K562 (cell line): ENCODE measurements around the gene SIRPG. TPM values are rescaled to one million over a fixed set of nuclear protein-coding genes. Genes with fewer than 3 reads are reported as not detected.
A peak's percentile ranks its signal among the peaks of the same experiment; 100 is the strongest.

Experiments
- ATAC-seq: fragments of 200-7000 bp; cut with Tn5 transposase; 3 replicates; pipeline ENCODE4 v1.9.1; 2020; ENCODE audit warnings: moderate library complexity
- BruUV-seq: library from RNA; stranded (reverse); fragments of 400-500 nt; replicated peaks from 2 replicates; lab custom pipeline; 2021; lab: Mats Ljungman, UMichigan
- CTCF ChIA-PET: fragments of 300-600 bp; formaldehyde crosslinking; extraction: SDS; loops from one replicate; lab custom pipeline; 2021; ENCODE audit warnings: low intra/inter-chr PET ratio; lab: Yijun Ruan, JAX
- POLR2A ChIA-PET: fragments of 300-600, 350-650 bp; sonication (Branson Sonifier 250); formaldehyde crosslinking; extraction: SDS; loops from one replicate; lab custom pipeline; 2021; ENCODE audit warnings: antibody characterized with exemption, inconsistent platforms; lab: Yijun Ruan, JAX
- DNase-seq, 4 experiments: peaks; one replicate each; pipeline versions ENCODE4 v3.0.0 to v3.0.0-alpha.2; 2011 to 2018; ENCODE audit warnings: low spot score in 3 of 4, mixed read lengths in 3 of 4; ENCODE audit errors: extremely low read depth in 1 of 4
- FAIRE-seq: peaks from 2 replicates; lab custom pipeline; 2011; peaks lifted over from hg19 to GRCh38; lab: Jason Lieb, UNC
- H2AFZ ChIP-seq: 2 replicates; pipeline ENCODE4 v1.6.0; 2011; ENCODE audit warnings: low read depth, low read length, control low read depth, inconsistent platforms
- H3K27ac ChIP-seq: fragments of 200-600 bp; 3 replicates; pipeline ENCODE4 v1.8.0; 2011; ENCODE audit warnings: low read depth, mild to moderate bottlenecking, control low read depth, inconsistent platforms, low read length, moderate library complexity, mixed read lengths; ENCODE audit errors: extremely low read depth
- H3K27me3 ChIP-seq, 2 experiments: fragments of 300-600 bp in 1 of 2; 2 replicates in 1 of 2; 3 replicates in 1 of 2; pipeline versions ENCODE4 v1.6.0 to v1.8.0; 2011; ENCODE audit warnings: inconsistent platforms in 2 of 2, low read length in 2 of 2, mild to moderate bottlenecking in 1 of 2, mixed read lengths in 1 of 2, moderate library complexity in 1 of 2; ENCODE audit not compliant: control insufficient read depth in 2 of 2, insufficient read depth in 2 of 2
- H3K36me3 ChIP-seq: fragments of 300-600 bp; 3 replicates; pipeline ENCODE4 v1.8.0; 2011; ENCODE audit warnings: mild to moderate bottlenecking, low read length, inconsistent platforms; ENCODE audit not compliant: control insufficient read depth, insufficient read depth
- H3K4me1 ChIP-seq, 2 experiments: fragments of 200-600 bp in 1 of 2; replicated peaks in 1 of 2; 2 replicates in 1 of 2; 3 replicates in 1 of 2; pipeline versions ENCODE4 v1.5.1 to v1.8.0; 2011; ENCODE audit warnings: inconsistent platforms in 2 of 2, low read length in 2 of 2, mild to moderate bottlenecking in 1 of 2, mixed read lengths in 1 of 2, moderate library complexity in 1 of 2; ENCODE audit not compliant: control insufficient read depth in 2 of 2, insufficient read depth in 2 of 2
- H3K4me2 ChIP-seq: 2 replicates; pipeline ENCODE4 v1.6.1; 2011; ENCODE audit warnings: low read length, control low read depth, inconsistent platforms, mixed read lengths; ENCODE audit not compliant: insufficient read depth
- H3K4me3 ChIP-seq: fragments of 200-600 bp; sonication (generic), shearing (Covaris generic); 2 replicates; pipeline ENCODE4 v1.5.1; 2016; ENCODE audit warnings: control low read depth, inconsistent platforms
- H3K79me2 ChIP-seq: fragments of 200-600 bp; 3 replicates; pipeline ENCODE4 v1.8.0; 2011; ENCODE audit warnings: low read length, inconsistent platforms; ENCODE audit not compliant: control insufficient read depth, insufficient read depth
- H3K9ac ChIP-seq, 2 experiments: 2 replicates each; pipeline versions ENCODE4 v1.6.0 to v1.6.1; 2011; ENCODE audit warnings: low read depth in 2 of 2, low read length in 2 of 2, control low read depth in 1 of 2, inconsistent platforms in 1 of 2, mild to moderate bottlenecking in 1 of 2, mixed read lengths in 1 of 2; ENCODE audit not compliant: insufficient read depth in 1 of 2
- H3K9me1 ChIP-seq: one replicate; pipeline ENCODE4 v1.6.0; 2011; ENCODE audit warnings: inconsistent platforms, mild to moderate bottlenecking, low read length, moderate library complexity; ENCODE audit not compliant: control insufficient read depth, insufficient read depth
- H3K9me3 ChIP-seq: replicated peaks from 2 replicates; pipeline ENCODE4 v1.5.1; 2011; ENCODE audit warnings: low read depth, low read length, inconsistent platforms; ENCODE audit not compliant: control insufficient read depth, insufficient read depth
- H4K20me1 ChIP-seq: replicated peaks from 2 replicates; pipeline ENCODE4 v1.6.1; 2011; ENCODE audit warnings: low read length, inconsistent platforms, mixed read lengths; ENCODE audit not compliant: control insufficient read depth, insufficient read depth
- E2F3 ChIP-seq: fragments of 250-450 bp; sonication (Bioruptor Pico); IDR thresholded peaks from 2 replicates; pipeline ENCODE4 v1.4.0; 2020; ENCODE audit warnings: mild to moderate bottlenecking
- FOXM1 ChIP-seq, 2 experiments: fragments of 450-650 bp in 1 of 2; sonication (generic) in 1 of 2; formaldehyde crosslinking in 1 of 2; IDR thresholded peaks; 2 replicates each; pipeline versions ENCODE4 v1.6.1 to v1.9.0; 2017 to 2022; ENCODE audit warnings: low read depth in 2 of 2, mild to moderate bottlenecking in 2 of 2, missing genetic modification reagents in 1 of 2, moderate library complexity in 1 of 2
- KAT2B ChIP-seq: IDR thresholded peaks from one replicate; pipeline ENCODE4 v1.6.1; 2012; ENCODE audit warnings: low read depth, mild to moderate bottlenecking, control low read depth, inconsistent platforms, low read length, moderate library complexity
- KLF10 ChIP-seq: fragments of 250-450 bp; sonication (Bioruptor Pico); IDR thresholded peaks from 2 replicates; pipeline ENCODE4 v1.6.1; 2021; ENCODE audit warnings: matching md5 sums
- NFYB ChIP-seq: IDR thresholded peaks from 2 replicates; pipeline ENCODE4 v1.6.1; 2011; ENCODE audit warnings: mild to moderate bottlenecking, moderate library complexity; ENCODE audit not compliant: insufficient read length; ENCODE audit errors: extremely low read depth
- PYGO2 ChIP-seq: fragments of 450-650 bp; IDR thresholded peaks from 2 replicates; pipeline ENCODE4 v1.6.1; 2016; ENCODE audit warnings: mild to moderate bottlenecking, missing genetic modification characterization, moderate library complexity, missing compliant biosample characterization
- SP2 ChIP-seq: IDR thresholded peaks from 2 replicates; pipeline ENCODE4 v1.6.1; 2011; ENCODE audit warnings: mild to moderate bottlenecking, low read depth, low read length, moderate library complexity; ENCODE audit not compliant: poor library complexity, severe bottlenecking; ENCODE audit errors: extremely low read depth
- TAF15 ChIP-seq: fragments of 200-400 bp; formaldehyde crosslinking; IDR thresholded peaks from 2 replicates; pipeline ENCODE4 v1.6.1; 2017; ENCODE audit warnings: mild to moderate bottlenecking, low read depth, low read length, moderate library complexity
- ZNF75A ChIP-seq: fragments of 450-650 bp; formaldehyde crosslinking; IDR thresholded peaks from 2 replicates; pipeline ENCODE4 v1.4.0; 2020; ENCODE audit warnings: mild to moderate bottlenecking
- in situ Hi-C: fragments of 300-500 bp; cut with MboI; formaldehyde crosslinking; loops from 4 replicates; pipeline ENCODE4 v1.15.0; 2018; ENCODE audit warnings: inconsistent platforms, mixed read lengths
- intact Hi-C: fragments of 100-400 bp; cut with micrococcal nuclease; formaldehyde crosslinking; loops from 2 replicates; pipeline ENCODE4 v1.14.2; 2022
- polyA plus RNA-seq, 8 experiments: library from polyadenylated mRNA; depleted of rRNA in 4 of 8; stranded (reverse) in 5 of 8; unstranded in 3 of 8; fragments of >200 nt; fragmentation: Nextera tagmentation in 2 of 8; fragmentation: Illumina TruSeq in 1 of 8; extraction: Ambion mirVana in 2 of 8; extraction: Trizol in 1 of 8; gene quantifications; 2 replicates each; pipeline versions ENCODE4 v1.2.1 to v1.2.3, GENCODE V29; 2011 to 2014; ENCODE audit warnings: inconsistent platforms in 1 of 8, missing spikeins in 1 of 8
- total RNA-seq, 7 experiments: library from RNA; depleted of rRNA in 6 of 7; stranded (reverse); fragments of >200 nt in 6 of 7; fragmentation: Illumina TruSeq in 2 of 7; extraction: Trizol in 2 of 7; gene quantifications; 2 replicates each; pipeline versions ENCODE4 v1.2.1 to v1.2.3, GENCODE V29; 2011 to 2021; ENCODE audit warnings: low replicate concordance in 1 of 7
- TF ChIP-seq, protein P1 (sequence below): sonication (generic); formaldehyde crosslinking; IDR thresholded peaks from 2 replicates; pipeline ENCODE4 v1.8.0; 2022; ENCODE audit warnings: mild to moderate bottlenecking, missing genetic modification reagents
- TF ChIP-seq, protein P2 (sequence below): fragments of 250-450 bp; sonication (Bioruptor Pico); IDR thresholded peaks from 2 replicates; pipeline ENCODE4 v1.4.0; 2020; ENCODE audit warnings: mild to moderate bottlenecking, moderate library complexity
- TF ChIP-seq, protein P3 (sequence below), 2 experiments: fragments of 250-450 bp in 1 of 2; fragments of 450-650 bp in 1 of 2; sonication (Bioruptor Pico) in 1 of 2; IDR thresholded peaks; 2 replicates each; pipeline versions ENCODE4 v1.6.1 to v1.8.0; 2016 to 2021; ENCODE audit warnings: mild to moderate bottlenecking in 2 of 2, moderate library complexity in 2 of 2, missing compliant biosample characterization in 1 of 2, missing genetic modification characterization in 1 of 2
- TF ChIP-seq, protein P4 (sequence below): fragments of 250-450 bp; sonication (Bioruptor Pico); IDR thresholded peaks from 2 replicates; pipeline ENCODE4 v1.8.0; 2022; ENCODE audit warnings: moderate library complexity, mild to moderate bottlenecking, inconsistent platforms

The SIRPG gene
- total and polyA plus RNA-seq, 9 of the 15 experiments (the other 6 are each of a cell fraction or from before 2014, with no cell fraction given) = not detected

DNA sequence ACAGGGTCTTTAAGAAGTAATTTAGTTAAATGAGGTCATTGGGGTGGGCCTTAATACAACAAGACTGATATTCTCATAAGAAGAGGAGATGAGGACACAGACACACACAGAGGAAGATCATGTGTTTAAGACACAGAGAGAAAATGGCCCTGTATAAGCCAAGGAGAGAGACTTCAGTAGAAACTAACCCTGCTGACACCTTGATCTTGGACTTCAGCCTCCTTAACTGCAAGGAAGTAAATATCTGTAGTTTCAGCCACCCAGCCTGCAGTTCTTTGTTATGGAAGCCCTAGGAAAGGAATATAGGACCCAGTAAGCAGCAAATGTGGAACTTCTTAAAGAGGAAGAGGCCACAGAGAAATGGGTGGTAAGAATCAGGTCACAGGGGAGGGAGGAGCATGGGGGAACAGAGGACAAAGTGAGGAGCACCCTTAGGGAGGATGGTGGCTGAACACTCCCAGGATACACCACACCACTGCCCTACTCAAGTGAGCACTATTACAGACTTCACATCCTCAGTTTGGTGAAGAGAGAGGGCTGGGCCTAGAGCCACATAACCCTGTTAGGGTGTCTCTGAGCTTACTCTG is 38.5 kb downstream of the SIRPG start (continued):
- TF ChIP-seq, protein P1, sequence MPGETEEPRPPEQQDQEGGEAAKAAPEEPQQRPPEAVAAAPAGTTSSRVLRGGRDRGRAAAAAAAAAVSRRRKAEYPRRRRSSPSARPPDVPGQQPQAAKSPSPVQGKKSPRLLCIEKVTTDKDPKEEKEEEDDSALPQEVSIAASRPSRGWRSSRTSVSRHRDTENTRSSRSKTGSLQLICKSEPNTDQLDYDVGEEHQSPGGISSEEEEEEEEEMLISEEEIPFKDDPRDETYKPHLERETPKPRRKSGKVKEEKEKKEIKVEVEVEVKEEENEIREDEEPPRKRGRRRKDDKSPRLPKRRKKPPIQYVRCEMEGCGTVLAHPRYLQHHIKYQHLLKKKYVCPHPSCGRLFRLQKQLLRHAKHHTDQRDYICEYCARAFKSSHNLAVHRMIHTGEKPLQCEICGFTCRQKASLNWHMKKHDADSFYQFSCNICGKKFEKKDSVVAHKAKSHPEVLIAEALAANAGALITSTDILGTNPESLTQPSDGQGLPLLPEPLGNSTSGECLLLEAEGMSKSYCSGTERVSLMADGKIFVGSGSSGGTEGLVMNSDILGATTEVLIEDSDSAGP (CRISPR knock-in tag) = no peak

DNA sequence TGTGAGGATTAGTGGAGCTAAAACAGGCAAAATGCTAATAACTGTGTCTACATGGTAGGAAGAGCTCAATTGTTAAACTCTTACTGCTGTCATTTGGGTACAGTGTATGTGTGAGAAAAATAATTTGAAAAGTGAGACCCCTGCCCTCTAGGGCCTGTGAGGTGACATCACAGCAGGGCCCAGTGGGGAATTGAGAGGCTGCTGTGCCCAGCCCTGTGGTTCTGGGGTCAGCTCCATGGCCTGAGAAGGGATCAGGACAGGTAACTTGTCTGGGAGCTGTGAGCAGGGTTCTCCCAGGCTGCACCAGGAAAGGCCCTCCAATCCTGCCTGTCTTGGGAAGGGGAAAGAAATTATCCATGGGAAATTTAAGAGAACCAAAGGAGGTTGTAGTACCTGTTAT is 39.1 kb downstream of the SIRPG start:
- no peaks in the 10 kb centered on the region for H3K4me1 ChIP-seq
- ChIA-PET CTCF (no interaction called here), POLR2A (interaction anchor here (0.6 kb wide), 1 partner anchor 66 kb away, joined by 3 read pairs; no protein-coding TSS in a partner anchor)
- intact Hi-C loops = no loop called here
- H3K36me3 ChIP-seq = no peaks in the 10 kb centered on the region
- no peak for FAIRE-seq
- no peak overlapping the region for H3K27ac ChIP-seq
- DNase-seq = peak in 3 of 4 experiments; percentile 0
- H3K79me2 ChIP-seq = no peaks in the 10 kb centered on the region
- BruUV-seq = no TSS peak
- no peak overlapping the region for H3K4me3 ChIP-seq
- in situ Hi-C loops = loop anchor here (5.0 kb wide), 1 partner anchor 56 kb away; no protein-coding TSS in a partner anchor
- H3K9me3 ChIP-seq = no peaks in the 10 kb centered on the region
- no peaks in the 10 kb centered on the region for H3K9me1 ChIP-seq
- peaks cover 0 to 1% of the 10 kb centered on the region in 2 experiments; a peak in 1 of 5 replicates for H3K27me3 ChIP-seq
- H4K20me1 ChIP-seq = no peaks in the 10 kb centered on the region
- no peak overlapping the region for H3K9ac ChIP-seq
- no peak overlapping the region for H2AFZ ChIP-seq
- no peak for ATAC-seq
- no peak overlapping the region for H3K4me2 ChIP-seq
- no peak for TF ChIP-seq NFYB
- TF ChIP-seq ZNF75A (CRISPR knock-in tag) = no peak
- TF ChIP-seq, protein P2, sequence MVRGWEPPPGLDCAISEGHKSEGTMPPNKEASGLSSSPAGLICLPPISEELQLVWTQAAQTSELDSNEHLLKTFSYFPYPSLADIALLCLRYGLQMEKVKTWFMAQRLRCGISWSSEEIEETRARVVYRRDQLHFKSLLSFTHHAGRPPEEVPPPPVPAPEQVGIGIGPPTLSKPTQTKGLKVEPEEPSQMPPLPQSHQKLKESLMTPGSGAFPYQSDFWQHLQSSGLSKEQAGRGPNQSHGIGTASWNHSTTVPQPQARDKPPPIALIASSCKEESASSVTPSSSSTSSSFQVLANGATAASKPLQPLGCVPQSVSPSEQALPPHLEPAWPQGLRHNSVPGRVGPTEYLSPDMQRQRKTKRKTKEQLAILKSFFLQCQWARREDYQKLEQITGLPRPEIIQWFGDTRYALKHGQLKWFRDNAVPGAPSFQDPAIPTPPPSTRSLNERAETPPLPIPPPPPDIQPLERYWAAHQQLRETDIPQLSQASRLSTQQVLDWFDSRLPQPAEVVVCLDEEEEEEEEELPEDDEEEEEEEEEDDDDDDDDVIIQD = no peak
- no peak for TF ChIP-seq KLF10 (CRISPR knock-in tag)
- TF ChIP-seq PYGO2 (tag) = no peak
- TF ChIP-seq E2F3 (CRISPR knock-in tag) = no peak
- TF ChIP-seq FOXM1 (IDR thresholded peaks at IDR 0.05; ENCODE audit: low read depth) = no peak
- TF ChIP-seq FOXM1 (CRISPR knock-in tag; IDR thresholded peaks at IDR 0.05; ENCODE audit: low read depth) = no peak
- TF ChIP-seq, protein P3, sequence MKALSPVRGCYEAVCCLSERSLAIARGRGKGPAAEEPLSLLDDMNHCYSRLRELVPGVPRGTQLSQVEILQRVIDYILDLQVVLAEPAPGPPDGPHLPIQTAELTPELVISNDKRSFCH (CRISPR knock-in tag; IDR thresholded peaks at IDR 0.05) = no peak
- TF ChIP-seq, protein P3 (tag; IDR thresholded peaks at IDR 0.05) = no peak
- TF ChIP-seq TAF15 = no peak
- TF ChIP-seq, protein P4, sequence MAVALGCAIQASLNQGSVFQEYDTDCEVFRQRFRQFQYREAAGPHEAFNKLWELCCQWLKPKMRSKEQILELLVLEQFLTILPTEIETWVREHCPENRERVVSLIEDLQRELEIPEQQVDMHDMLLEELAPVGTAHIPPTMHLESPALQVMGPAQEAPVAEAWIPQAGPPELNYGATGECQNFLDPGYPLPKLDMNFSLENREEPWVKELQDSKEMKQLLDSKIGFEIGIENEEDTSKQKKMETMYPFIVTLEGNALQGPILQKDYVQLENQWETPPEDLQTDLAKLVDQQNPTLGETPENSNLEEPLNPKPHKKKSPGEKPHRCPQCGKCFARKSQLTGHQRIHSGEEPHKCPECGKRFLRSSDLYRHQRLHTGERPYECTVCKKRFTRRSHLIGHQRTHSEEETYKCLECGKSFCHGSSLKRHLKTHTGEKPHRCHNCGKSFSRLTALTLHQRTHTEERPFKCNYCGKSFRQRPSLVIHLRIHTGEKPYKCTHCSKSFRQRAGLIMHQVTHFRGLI = no peak
- TF ChIP-seq KAT2B = no peak
- no peak for TF ChIP-seq SP2
